H1 (cell line): ENCODE measurements around the gene UPF1.

Source experiments
- ATF2 ChIP-seq: IDR thresholded peaks from 2 replicates; pipeline ENCODE4 v1.6.1; 2012; ENCODE audit warnings: low read length, inconsistent platforms
- CHD2 ChIP-seq: IDR thresholded peaks from 2 replicates; pipeline ENCODE4 v1.6.1; 2012; ENCODE audit warnings: low read length, improper control_type of control experiment
- CTCF ChIP-seq, 3 experiments: IDR thresholded peaks; 1 replicate in 2 of 3; 2 replicates in 1 of 3; pipeline versions ENCODE4 v1.5.1 to v1.6.1; 2011; ENCODE audit warnings: low read length in 3 of 3, mild to moderate bottlenecking in 3 of 3, inconsistent platforms in 2 of 3, low read depth in 1 of 3, moderate library complexity in 1 of 3; ENCODE audit not compliant: insufficient read depth in 1 of 3; ENCODE audit errors: control extremely low read depth in 1 of 3
- GABPA ChIP-seq: IDR thresholded peaks from 2 replicates; pipeline ENCODE4 v1.6.1; 2011; ENCODE audit warnings: mild to moderate bottlenecking, low read length, moderate library complexity, borderline replicate concordance; ENCODE audit not compliant: insufficient read depth
- JUN ChIP-seq: IDR thresholded peaks from 2 replicates; pipeline ENCODE4 v1.6.1; 2011; ENCODE audit warnings: low read depth, mild to moderate bottlenecking, improper control_type of control experiment, low read length
- JUND ChIP-seq: IDR thresholded peaks from 2 replicates; pipeline ENCODE4 v1.6.1; 2011; ENCODE audit warnings: mild to moderate bottlenecking, improper control_type of control experiment, low read length
- POLR2A ChIP-seq, 2 experiments: IDR thresholded peaks; 1 replicate in 1 of 2; 2 replicates in 1 of 2; pipeline ENCODE4 v1.6.1; 2011; ENCODE audit warnings: low read depth in 2 of 2, low read length in 2 of 2, mild to moderate bottlenecking in 2 of 2; ENCODE audit errors: control extremely low read depth in 1 of 2
- POLR2AphosphoS5 ChIP-seq: IDR thresholded peaks from 2 replicates; pipeline ENCODE4 v1.6.1; 2011; ENCODE audit warnings: low read depth, low read length
- RAD21 ChIP-seq, 2 experiments: IDR thresholded peaks in 1 of 2; conservative IDR thresholded peaks in 1 of 2; 2 replicates each; pipeline ENCODE4 v1.6.1; 2011; ENCODE audit warnings: low read depth in 2 of 2, low read length in 2 of 2, improper control_type of control experiment in 1 of 2, inconsistent platforms in 1 of 2, mild to moderate bottlenecking in 1 of 2, moderate library complexity in 1 of 2
- SP1 ChIP-seq: IDR thresholded peaks from 2 replicates; pipeline ENCODE4 v1.6.1; 2011; ENCODE audit warnings: low read depth, low read length
- SP2 ChIP-seq: IDR thresholded peaks from 2 replicates; pipeline ENCODE4 v1.6.1; 2012; ENCODE audit warnings: mild to moderate bottlenecking, low read length, inconsistent platforms
- TEAD4 ChIP-seq: IDR thresholded peaks from 2 replicates; pipeline ENCODE4 v1.6.1; 2012; ENCODE audit warnings: low read depth, low read length, inconsistent platforms, mixed read lengths
- YY1 ChIP-seq: IDR thresholded peaks from 2 replicates; pipeline ENCODE4 v1.6.1; 2011; ENCODE audit warnings: low read depth, mild to moderate bottlenecking, low read length
- TF ChIP-seq, protein P1 (sequence below): IDR thresholded peaks from 2 replicates; pipeline ENCODE4 v1.6.1; 2012; ENCODE audit warnings: inconsistent platforms

DNA sequence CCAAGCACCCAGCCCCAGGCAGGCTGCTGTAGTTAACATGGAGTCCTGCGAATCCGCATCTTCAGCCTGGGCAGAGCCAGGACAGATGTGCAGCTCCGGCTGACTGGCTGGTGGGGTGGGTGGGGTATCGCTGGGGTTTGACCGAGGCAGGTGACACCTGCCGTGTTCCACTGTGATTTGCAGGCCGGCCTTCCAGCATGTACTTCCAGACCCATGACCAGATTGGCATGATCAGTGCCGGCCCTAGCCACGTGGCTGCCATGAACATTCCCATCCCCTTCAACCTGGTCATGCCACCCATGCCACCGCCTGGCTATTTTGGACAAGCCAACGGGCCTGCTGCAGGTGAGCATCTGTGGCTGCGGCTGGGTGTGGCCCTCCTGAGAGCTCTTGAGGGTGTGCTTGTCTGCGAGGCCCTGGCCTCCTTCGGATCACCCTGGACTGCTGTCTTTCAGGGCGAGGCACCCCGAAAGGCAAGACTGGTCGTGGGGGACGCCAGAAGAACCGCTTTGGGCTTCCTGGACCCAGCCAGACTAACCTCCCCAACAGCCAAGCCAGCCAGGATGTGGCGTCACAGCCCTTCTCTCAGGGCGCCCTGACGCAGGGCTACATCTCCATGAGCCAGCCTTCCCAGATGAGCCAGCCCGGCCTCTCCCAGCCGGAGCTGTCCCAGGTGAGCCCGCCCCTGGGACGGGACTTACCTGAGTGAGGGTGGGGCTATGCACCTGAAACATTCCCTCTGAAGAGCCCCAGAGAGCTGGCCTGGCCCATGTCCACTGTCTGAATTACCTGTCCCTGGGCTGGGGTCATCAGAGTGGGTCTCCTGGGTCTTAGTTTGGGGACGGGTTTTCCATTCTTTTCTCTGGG lies 33.6 kb downstream of the UPF1 start:
- TF ChIP-seq GABPA: no peak
- no peak for TF ChIP-seq POLR2A (IDR thresholded peaks at IDR 0.05; ENCODE audit: control extremely low read depth in 1 of 2, low read depth in 2 of 2, low read length in 2 of 2)
- TF ChIP-seq CHD2: no peak
- TF ChIP-seq SP2: no peak
- TF ChIP-seq ATF2: no peak
- no peak for TF ChIP-seq CTCF (IDR thresholded peaks at IDR 0.05; ENCODE audit: control extremely low read depth in 1 of 3, insufficient read depth in 1 of 3, low read depth in 1 of 3, low read length in 3 of 3)
- TF ChIP-seq TEAD4: no peak
- TF ChIP-seq POLR2AphosphoS5: no peak
- TF ChIP-seq YY1: no peak
- TF ChIP-seq, protein P1, sequence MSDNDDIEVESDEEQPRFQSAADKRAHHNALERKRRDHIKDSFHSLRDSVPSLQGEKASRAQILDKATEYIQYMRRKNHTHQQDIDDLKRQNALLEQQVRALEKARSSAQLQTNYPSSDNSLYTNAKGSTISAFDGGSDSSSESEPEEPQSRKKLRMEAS: no peak
- no peak for TF ChIP-seq SP1
- TF ChIP-seq RAD21 (IDR thresholded peaks at IDR 0.05 in 1 of 2, conservative IDR thresholded peaks at IDR 0.05 in 1 of 2; ENCODE audit: low read depth in 2 of 2, low read length in 2 of 2): no peak
- TF ChIP-seq JUN: no peak
- TF ChIP-seq JUND: no peak
